Nephron (organoid): ENCODE results near the gene LAMA1.

Experiments used
- H3K27ac Mint-ChIP-seq, 3 experiments: 2 replicates each; pipeline ENCODE4 v1.8.0; 2020; ENCODE audit warnings: mixed read lengths in 3 of 3, mild to moderate bottlenecking in 2 of 3, moderate library complexity in 1 of 3
- H3K27me3 Mint-ChIP-seq: 2 replicates; pipeline ENCODE4 v1.8.0; 2021; ENCODE audit warnings: low read depth, mild to moderate bottlenecking, moderate library complexity, mixed read lengths
- H3K36me3 Mint-ChIP-seq: 2 replicates; pipeline ENCODE4 v1.8.0; 2020; ENCODE audit warnings: low read depth, mixed read lengths
- H3K4me1 Mint-ChIP-seq: 2 replicates; pipeline ENCODE4 v1.8.0; 2020; ENCODE audit warnings: mixed read lengths
- H3K4me3 Mint-ChIP-seq, 3 experiments: 2 replicates each; pipeline ENCODE4 v1.8.0; 2020; ENCODE audit warnings: mild to moderate bottlenecking in 3 of 3, mixed read lengths in 3 of 3, moderate library complexity in 2 of 3
- H3K9me3 Mint-ChIP-seq: 2 replicates; pipeline ENCODE4 v1.8.0; 2020; ENCODE audit warnings: mixed read lengths
- CTCF ChIP-seq, 3 experiments: fragments of 200-600 bp; sonication (generic); IDR thresholded peaks; one replicate each; pipeline ENCODE4 v1.5.0; 2021; ENCODE audit warnings: antibody characterized with exemption in 3 of 3; ENCODE audit not compliant: unreplicated experiment in 3 of 3

Gene LAMA1

GRCh38 chr18:7141287-7141686 is 23.7 kb upstream of the LAMA1 start:
- no peak overlapping the region for H3K27ac Mint-ChIP-seq
- H3K9me3 Mint-ChIP-seq = no peaks in the 10 kb centered on the region
- no peaks in the 10 kb centered on the region for H3K27me3 Mint-ChIP-seq
- no peaks in the 10 kb centered on the region for H3K36me3 Mint-ChIP-seq
- no peak overlapping the region for H3K4me3 Mint-ChIP-seq
- no peaks in the 10 kb centered on the region for H3K4me1 Mint-ChIP-seq
- no peak for TF ChIP-seq CTCF (IDR thresholded peaks at IDR 0.05; ENCODE audit: unreplicated experiment in 3 of 3)

- no peak overlapping the region for H3K4me3 Mint-ChIP-seq
- no peak for TF ChIP-seq CTCF (IDR thresholded peaks at IDR 0.05; ENCODE audit: unreplicated experiment in 3 of 3)
- no peaks in the 10 kb centered on the region for H3K36me3 Mint-ChIP-seq
- no peaks in the 10 kb centered on the region for H3K27me3 Mint-ChIP-seq
- H3K27ac Mint-ChIP-seq = no peak overlapping the region
- no peaks in the 10 kb centered on the region for H3K9me3 Mint-ChIP-seq
- H3K4me1 Mint-ChIP-seq = no peaks in the 10 kb centered on the region
These were observed 21.8 kb upstream of the LAMA1 start for GRCh38 chr18:7139409-7139808.

GRCh38 chr18:7133181-7133580 is 15.6 kb upstream of the LAMA1 start:
- Mint-ChIP-seq H3K27me3 (peaks cover 10% of the 10 kb centered on the region), H3K4me3 (no peak overlapping the region), H3K9me3 (no peaks in the 10 kb centered on the region), H3K27ac (no peak overlapping the region), H3K36me3 (no peaks in the 10 kb centered on the region), H3K4me1 (no peaks in the 10 kb centered on the region)
- TF ChIP-seq CTCF (IDR thresholded peaks at IDR 0.05; ENCODE audit: unreplicated experiment in 3 of 3) = no peak

DNA sequence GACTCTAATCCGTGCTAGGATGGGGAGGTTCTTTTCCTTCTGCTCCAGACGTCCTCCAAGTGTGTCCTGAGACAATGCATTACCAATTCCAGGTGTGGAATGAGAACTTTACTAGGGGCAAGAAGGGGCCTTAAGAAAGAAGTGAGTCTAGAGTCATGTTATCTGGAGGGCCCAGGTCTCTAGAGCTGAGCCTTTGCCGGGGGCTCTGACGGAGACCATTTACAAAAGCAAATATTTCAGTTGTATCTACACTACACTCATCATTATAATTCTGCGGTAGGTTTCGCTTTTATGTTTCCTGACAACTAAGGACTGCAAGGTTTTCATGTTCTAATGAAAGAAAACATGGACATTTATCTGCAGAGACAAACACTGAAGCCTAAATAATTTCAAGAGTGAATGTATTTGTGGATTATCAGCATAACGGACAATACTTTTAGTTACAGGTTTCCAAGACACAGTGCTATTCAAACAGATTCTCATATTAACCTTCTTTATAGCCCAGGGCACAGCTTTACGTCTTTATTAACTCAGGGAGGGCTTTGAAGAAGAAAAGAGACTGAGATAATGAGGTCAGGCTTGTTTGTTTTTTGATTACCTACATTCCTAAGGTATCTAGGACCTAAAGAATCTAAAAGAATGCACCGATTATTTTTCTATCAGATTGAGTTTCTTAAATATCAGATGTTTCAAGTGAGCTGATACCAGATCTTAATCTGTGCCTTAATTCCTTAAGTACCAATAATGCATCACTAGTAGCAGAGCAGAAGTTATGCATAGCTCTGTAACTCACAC is 15.0 kb upstream of the LAMA1 start:
- Mint-ChIP-seq H3K27ac (no peak overlapping the region), H3K27me3 (peaks cover 14% of the 10 kb centered on the region), H3K4me3 (no peak overlapping the region), H3K36me3 (no peaks in the 10 kb centered on the region), H3K9me3 (no peaks in the 10 kb centered on the region), H3K4me1 (no peaks in the 10 kb centered on the region)
- no peak for TF ChIP-seq CTCF (IDR thresholded peaks at IDR 0.05; ENCODE audit: unreplicated experiment in 3 of 3)

GRCh38 chr18:7122376-7122775 is 4.8 kb upstream of the LAMA1 start:
- H3K4me1 Mint-ChIP-seq = peaks cover 6% of the 10 kb centered on the region
- H3K9me3 Mint-ChIP-seq = no peaks in the 10 kb centered on the region
- H3K36me3 Mint-ChIP-seq = no peaks in the 10 kb centered on the region
- no peak overlapping the region for H3K27ac Mint-ChIP-seq
- TF ChIP-seq CTCF (IDR thresholded peaks at IDR 0.05; ENCODE audit: unreplicated experiment in 3 of 3) = no peak
- peaks cover 31% of the 10 kb centered on the region for H3K27me3 Mint-ChIP-seq
- no peak overlapping the region for H3K4me3 Mint-ChIP-seq

DNA sequence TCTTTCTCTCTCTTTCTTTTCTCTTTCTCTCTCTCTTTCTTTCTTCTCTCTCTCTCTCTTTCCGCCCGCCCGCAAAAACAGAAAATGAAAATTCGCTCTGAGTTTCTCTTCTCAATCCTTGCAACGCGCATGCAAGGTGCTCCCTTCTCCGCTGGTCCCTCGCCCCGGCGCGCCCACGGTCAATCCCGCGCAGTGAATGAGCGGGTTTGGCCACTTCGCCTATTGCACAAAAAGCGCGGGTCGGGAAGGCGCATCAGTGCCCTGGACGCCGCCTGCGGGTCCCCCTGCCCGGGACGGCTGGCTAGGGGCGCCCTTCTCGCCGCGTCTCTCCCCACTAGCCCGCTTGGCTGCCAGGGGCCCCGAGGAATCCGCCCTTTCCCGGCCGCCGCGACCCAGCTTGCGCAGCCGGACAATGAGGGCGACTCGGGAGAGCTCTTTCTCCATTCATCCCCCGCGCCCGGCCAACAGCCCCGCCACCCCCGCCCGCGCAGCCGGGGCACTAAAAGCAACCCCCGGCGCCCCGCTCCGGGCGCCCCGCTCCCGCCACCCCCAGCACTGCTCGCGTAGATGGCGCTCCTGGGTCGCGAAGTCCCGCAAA is 706 bp downstream of the LAMA1 start:
- H3K27ac Mint-ChIP-seq = peak overlapping the region in 2 of 3 experiments; percentile 53 to 78
- peak overlapping the region; percentile 87 to 91 (median 89) for H3K4me3 Mint-ChIP-seq
- H3K36me3 Mint-ChIP-seq = peaks cover 9% of the 10 kb centered on the region
- no peak for TF ChIP-seq CTCF (IDR thresholded peaks at IDR 0.05; ENCODE audit: unreplicated experiment in 3 of 3)
- H3K9me3 Mint-ChIP-seq = peaks cover 10% of the 10 kb centered on the region
- H3K27me3 Mint-ChIP-seq = peaks cover 59% of the 10 kb centered on the region
- peaks cover 14% of the 10 kb centered on the region for H3K4me1 Mint-ChIP-seq
